HepG2 (cell line): ENCODE measurements around the gene FAM217B. TPM values are rescaled to one million over a fixed set of nuclear protein-coding genes. Genes with fewer than 3 reads are reported as not detected.
A peak's percentile ranks its signal among the peaks of the same experiment; 100 is the strongest.

Experiments used
- ATAC-seq: fragments of 200-7000 bp; cut with Tn5 transposase; 3 replicates; pipeline ENCODE4 v1.9.1; 2020; ENCODE audit warnings: mild to moderate bottlenecking, moderate library complexity
- BruUV-seq: library from RNA; stranded (reverse); fragments of 400-500 nt; replicated peaks from 2 replicates; lab custom pipeline; 2021; lab: Mats Ljungman, UMichigan
- CTCF ChIA-PET: fragments of 300-600 bp; formaldehyde crosslinking; extraction: SDS; loops from one replicate; lab custom pipeline; 2021; ENCODE audit warnings: low total read pairs, inconsistent platforms, low intra/inter-chr PET ratio; lab: Yijun Ruan, JAX
- POLR2A ChIA-PET: fragments of 350-600 bp; sonication (Branson Sonifier 250); formaldehyde crosslinking; loops from one replicate; lab custom pipeline; 2020; ENCODE audit warnings: antibody characterized with exemption, inconsistent platforms; lab: Yijun Ruan, JAX
- DNase-seq: peaks from one replicate; pipeline ENCODE4 v3.0.0-alpha.2; 2015; ENCODE audit warnings: low spot score
- FAIRE-seq: peaks from 3 replicates; lab custom pipeline; 2011; peaks lifted over from hg19 to GRCh38; lab: Jason Lieb, UNC
- H2AFZ ChIP-seq: one replicate; pipeline ENCODE4 v1.6.1; 2011; ENCODE audit warnings: low read length, inconsistent platforms
- H3K27ac ChIP-seq: fragments of 300-600 bp; 3 replicates; pipeline ENCODE4 v1.8.0; 2011; ENCODE audit warnings: mixed run types, mild to moderate bottlenecking, mixed read lengths, low read length, inconsistent platforms; ENCODE audit not compliant: insufficient read depth; ENCODE audit errors: extremely low read length
- H3K27me3 ChIP-seq, 2 experiments: fragments of 200-600 bp in 1 of 2; 2 replicates in 1 of 2; 3 replicates in 1 of 2; pipeline versions ENCODE4 v1.6.0 to v1.8.0; 2011; ENCODE audit warnings: low read length in 2 of 2, mild to moderate bottlenecking in 2 of 2, moderate library complexity in 2 of 2, inconsistent platforms in 1 of 2; ENCODE audit not compliant: insufficient read depth in 2 of 2, control insufficient read depth in 1 of 2
- H3K36me3 ChIP-seq, 2 experiments: fragments of 200-600 bp in 1 of 2; replicated peaks in 1 of 2; 2 replicates in 1 of 2; 3 replicates in 1 of 2; pipeline versions ENCODE4 v1.5.1 to v1.8.0; 2011; ENCODE audit warnings: low read length in 2 of 2, inconsistent platforms in 1 of 2; ENCODE audit not compliant: insufficient read depth in 2 of 2, control insufficient read depth in 1 of 2
- H3K4me1 ChIP-seq: 2 replicates; pipeline ENCODE4 v1.5.1; 2012; ENCODE audit warnings: low read length, inconsistent platforms; ENCODE audit not compliant: insufficient read depth
- H3K4me2 ChIP-seq: 2 replicates; pipeline ENCODE4 v1.6.0; 2011; ENCODE audit warnings: low read depth, low read length, inconsistent platforms
- H3K4me3 ChIP-seq, 3 experiments: fragments of 200-600 bp in 1 of 3; sonication (generic), shearing (Covaris generic) in 1 of 3; replicated peaks in 1 of 3; 2 replicates each; pipeline ENCODE4 v1.5.1; 2011 to 2016; ENCODE audit warnings: low read length in 3 of 3, inconsistent platforms in 2 of 3, low read depth in 2 of 3, mild to moderate bottlenecking in 2 of 3, control low read depth in 1 of 3, mixed read lengths in 1 of 3; ENCODE audit not compliant: insufficient read depth in 1 of 3
- H3K79me2 ChIP-seq: one replicate; pipeline ENCODE4 v1.6.1; 2011; ENCODE audit warnings: low read length, inconsistent platforms; ENCODE audit not compliant: insufficient read depth
- H3K9ac ChIP-seq: 2 replicates; pipeline ENCODE4 v1.6.0; 2011; ENCODE audit warnings: mild to moderate bottlenecking, low read depth, low read length, inconsistent platforms; ENCODE audit not compliant: insufficient read depth
- H3K9me3 ChIP-seq: 2 replicates; pipeline ENCODE4 v1.5.1; 2012; ENCODE audit warnings: mild to moderate bottlenecking, low read length
- H4K20me1 ChIP-seq: 2 replicates; pipeline ENCODE4 v1.6.0; 2011; ENCODE audit warnings: inconsistent platforms, mild to moderate bottlenecking, low read length, moderate library complexity; ENCODE audit not compliant: insufficient read depth
- ASH2L ChIP-seq: fragments of 300-600, 200-600 bp; sonication (generic); IDR thresholded peaks from 2 replicates; pipeline ENCODE4 v1.7.0; 2017; ENCODE audit warnings: low read depth, mild to moderate bottlenecking, moderate library complexity, mixed read lengths, low read length; ENCODE audit not compliant: insufficient read length
- GATA4 ChIP-seq: sonication (generic); IDR thresholded peaks from 2 replicates; pipeline ENCODE4 v1.6.1; 2016; ENCODE audit warnings: antibody characterized with exemption, low read depth, borderline replicate concordance
- NR1H2 ChIP-seq: sonication (generic); formaldehyde crosslinking; IDR thresholded peaks from 2 replicates; pipeline ENCODE4 v1.8.1; 2022; ENCODE audit warnings: low read depth, missing genetic modification reagents, borderline replicate concordance
- SIN3A ChIP-seq: IDR thresholded peaks from 2 replicates; pipeline ENCODE4 v1.6.1; 2011; ENCODE audit warnings: low read depth, mild to moderate bottlenecking, control low read depth, low read length, borderline replicate concordance
- TAF15 ChIP-seq: fragments of 200-400 bp; formaldehyde crosslinking; IDR thresholded peaks from one replicate; pipeline ENCODE4 v1.6.1; 2018; ENCODE audit warnings: mild to moderate bottlenecking, low read depth, low read length; ENCODE audit not compliant: poor library complexity, severe bottlenecking
- TCF7L2 ChIP-seq: IDR thresholded peaks from 2 replicates; pipeline ENCODE4 v1.6.1; 2011; ENCODE audit warnings: mild to moderate bottlenecking, low read depth, low read length, moderate library complexity
- ZNF362 ChIP-seq: sonication (generic); formaldehyde crosslinking; IDR thresholded peaks from 2 replicates; pipeline ENCODE4 v1.4.0; 2020; ENCODE audit warnings: missing genetic modification reagents, mild to moderate bottlenecking, borderline replicate concordance
- ZNF674 ChIP-seq: sonication (generic); formaldehyde crosslinking; IDR thresholded peaks from 2 replicates; pipeline ENCODE4 v1.5.0; 2020; ENCODE audit warnings: low read depth, mild to moderate bottlenecking, missing genetic modification reagents
- WGBS: methylation state at CpG from one replicate; pipeline ENCODE4 v1.1.6; 2017; ENCODE audit warnings: low lambda C conversion rate; 5-methylcytosine and 5-hydroxymethylcytosine counted together
- in situ Hi-C: cut with HindIII; loops from 2 replicates; pipeline ENCODE4 v1.10.0; 2017; ENCODE audit warnings: low pct_unique_long_range_greater_than_20kb; ENCODE audit not compliant: extremely low pct_ligation_motif_present
- intact Hi-C: fragments of 100-400 bp; cut with micrococcal nuclease; formaldehyde crosslinking; loops from one replicate; pipeline ENCODE4 v1.10.0; 2022; ENCODE audit not compliant: unreplicated experiment
- polyA plus RNA-seq, 8 experiments: library from polyadenylated mRNA; depleted of rRNA in 3 of 8; stranded (reverse) in 7 of 8; unstranded in 1 of 8; fragments of >200 nt; fragmentation: Illumina TruSeq in 4 of 8; extraction: Trizol in 4 of 8; gene quantifications; 2 replicates each; pipeline versions ENCODE4 v1.2.1 to v1.2.3, GENCODE V29; 2011 to 2016; ENCODE audit warnings: low read depth in 4 of 8, missing spikeins in 1 of 8, mixed read lengths in 1 of 8; ENCODE audit not compliant: insufficient read depth in 1 of 8
- total RNA-seq, 5 experiments: library from RNA; depleted of rRNA; stranded (reverse); fragments of >200 nt; fragmentation: Illumina TruSeq; extraction: Trizol; gene quantifications; 2 replicates each; pipeline ENCODE4 v1.2.3, GENCODE V29; 2016; ENCODE audit warnings: low read depth in 1 of 5
- TF ChIP-seq, protein P1 (sequence below): sonication (generic); formaldehyde crosslinking; IDR thresholded peaks from 2 replicates; pipeline ENCODE4 v1.5.1; 2020; ENCODE audit warnings: mild to moderate bottlenecking, missing genetic modification reagents, moderate library complexity
- TF ChIP-seq, protein P2 (sequence below): sonication (generic); formaldehyde crosslinking; IDR thresholded peaks from 2 replicates; pipeline ENCODE4 v1.4.0; 2020; ENCODE audit warnings: missing genetic modification reagents
- TF ChIP-seq, protein P3 (sequence below): IDR thresholded peaks from 2 replicates; pipeline ENCODE4 v1.6.1; 2012; ENCODE audit warnings: low read depth, low read length, improper control_type of control experiment

The FAM217B gene
- total and polyA plus RNA-seq, 2 of the 13 experiments (the other 11 are each of a cell fraction or from before 2014, with no cell fraction given), result 11.1 to 14.3 TPM

DNA sequence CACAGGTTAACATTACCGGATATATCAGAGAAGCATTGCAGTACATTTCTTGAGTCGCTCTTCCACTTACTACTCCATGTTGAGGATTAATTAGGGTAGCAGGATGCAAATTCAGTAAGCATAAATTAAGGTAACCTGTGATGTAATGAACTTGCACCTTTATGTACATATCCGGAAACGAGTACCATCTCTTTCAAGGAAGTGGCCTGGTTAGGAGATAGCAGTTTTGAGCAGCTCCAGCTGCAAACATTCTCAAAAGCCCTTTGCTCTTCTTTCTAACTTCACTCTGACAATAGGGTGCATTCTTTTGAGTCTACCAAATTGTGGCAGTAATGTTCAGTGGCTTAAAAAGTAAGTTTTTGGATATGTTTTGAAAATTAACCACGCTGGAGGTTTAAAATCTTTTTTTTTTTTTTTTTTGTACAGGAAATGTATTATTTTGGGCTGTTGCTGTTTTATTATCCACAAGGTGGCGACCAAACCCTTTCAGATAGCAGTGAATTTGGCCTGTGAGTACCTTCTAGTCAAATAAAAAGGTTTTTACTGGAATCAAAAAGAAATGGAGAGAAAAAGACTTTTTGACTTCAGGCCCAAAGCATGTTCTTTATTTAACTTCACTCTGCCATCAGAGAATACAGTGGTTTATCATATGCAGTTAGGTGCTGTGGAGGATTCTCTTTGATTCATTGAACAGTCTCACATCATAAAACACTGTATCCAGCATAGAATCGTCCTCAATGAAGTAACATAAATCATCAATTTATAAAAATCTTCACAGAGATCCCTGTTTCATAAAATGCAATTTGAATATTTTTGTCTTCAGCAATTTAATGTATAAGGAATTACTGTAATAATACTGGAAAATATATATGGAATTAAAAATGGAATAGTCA lies 8.9 kb downstream of the FAM217B start:
- no peak overlapping the region for H3K4me2 ChIP-seq
- H2AFZ ChIP-seq, result no peak overlapping the region
- ChIA-PET POLR2A (interaction anchor here (1.3 kb wide), 1 partner anchor 9 kb away, joined by 10 read pairs; the partner anchor contains the start of genes FAM217B and PPP1R3D), CTCF (interaction anchor here (0.8 to 1.8 kb wide), 2 partner anchors 15 to 101 kb away, joined by 4 to 5 read pairs; no protein-coding TSS in a partner anchor)
- no peaks in the 10 kb centered on the region for H3K4me1 ChIP-seq
- H3K9me3 ChIP-seq, result no peaks in the 10 kb centered on the region
- H3K27ac ChIP-seq, result no peak overlapping the region
- in situ Hi-C loops, result no loop called here
- H3K4me3 ChIP-seq, result no peak overlapping the region
- intact Hi-C loops, result loop anchor here (1.0 kb wide), 1 partner anchor 101 kb away; no protein-coding TSS in a partner anchor
- H3K36me3 ChIP-seq, result peaks cover 8 to 12% of the 10 kb centered on the region in 2 experiments; a peak in 4 of 5 replicates
- no peaks in the 10 kb centered on the region for H4K20me1 ChIP-seq
- 54% methylated on average over 7 of the region's 7 CpGs for WGBS
- no peaks in the 10 kb centered on the region for H3K27me3 ChIP-seq
- H3K9ac ChIP-seq, result no peak overlapping the region
- FAIRE-seq, result peak; percentile 48
- DNase-seq, result peak; percentile 63
- ATAC-seq, result peak; percentile 69
- H3K79me2 ChIP-seq, result no peaks in the 10 kb centered on the region
- no TSS peak for BruUV-seq
- peak; percentile 61 for TF ChIP-seq ZNF362
- no peak for TF ChIP-seq TAF15
- no peak for TF ChIP-seq TCF7L2
- TF ChIP-seq, protein P1, sequence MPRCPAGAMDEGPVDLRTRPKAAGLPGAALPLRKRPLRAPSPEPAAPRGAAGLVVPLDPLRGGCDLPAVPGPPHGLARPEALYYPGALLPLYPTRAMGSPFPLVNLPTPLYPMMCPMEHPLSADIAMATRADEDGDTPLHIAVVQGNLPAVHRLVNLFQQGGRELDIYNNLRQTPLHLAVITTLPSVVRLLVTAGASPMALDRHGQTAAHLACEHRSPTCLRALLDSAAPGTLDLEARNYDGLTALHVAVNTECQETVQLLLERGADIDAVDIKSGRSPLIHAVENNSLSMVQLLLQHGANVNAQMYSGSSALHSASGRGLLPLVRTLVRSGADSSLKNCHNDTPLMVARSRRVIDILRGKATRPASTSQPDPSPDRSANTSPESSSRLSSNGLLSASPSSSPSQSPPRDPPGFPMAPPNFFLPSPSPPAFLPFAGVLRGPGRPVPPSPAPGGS, result no peak
- TF ChIP-seq, protein P2, sequence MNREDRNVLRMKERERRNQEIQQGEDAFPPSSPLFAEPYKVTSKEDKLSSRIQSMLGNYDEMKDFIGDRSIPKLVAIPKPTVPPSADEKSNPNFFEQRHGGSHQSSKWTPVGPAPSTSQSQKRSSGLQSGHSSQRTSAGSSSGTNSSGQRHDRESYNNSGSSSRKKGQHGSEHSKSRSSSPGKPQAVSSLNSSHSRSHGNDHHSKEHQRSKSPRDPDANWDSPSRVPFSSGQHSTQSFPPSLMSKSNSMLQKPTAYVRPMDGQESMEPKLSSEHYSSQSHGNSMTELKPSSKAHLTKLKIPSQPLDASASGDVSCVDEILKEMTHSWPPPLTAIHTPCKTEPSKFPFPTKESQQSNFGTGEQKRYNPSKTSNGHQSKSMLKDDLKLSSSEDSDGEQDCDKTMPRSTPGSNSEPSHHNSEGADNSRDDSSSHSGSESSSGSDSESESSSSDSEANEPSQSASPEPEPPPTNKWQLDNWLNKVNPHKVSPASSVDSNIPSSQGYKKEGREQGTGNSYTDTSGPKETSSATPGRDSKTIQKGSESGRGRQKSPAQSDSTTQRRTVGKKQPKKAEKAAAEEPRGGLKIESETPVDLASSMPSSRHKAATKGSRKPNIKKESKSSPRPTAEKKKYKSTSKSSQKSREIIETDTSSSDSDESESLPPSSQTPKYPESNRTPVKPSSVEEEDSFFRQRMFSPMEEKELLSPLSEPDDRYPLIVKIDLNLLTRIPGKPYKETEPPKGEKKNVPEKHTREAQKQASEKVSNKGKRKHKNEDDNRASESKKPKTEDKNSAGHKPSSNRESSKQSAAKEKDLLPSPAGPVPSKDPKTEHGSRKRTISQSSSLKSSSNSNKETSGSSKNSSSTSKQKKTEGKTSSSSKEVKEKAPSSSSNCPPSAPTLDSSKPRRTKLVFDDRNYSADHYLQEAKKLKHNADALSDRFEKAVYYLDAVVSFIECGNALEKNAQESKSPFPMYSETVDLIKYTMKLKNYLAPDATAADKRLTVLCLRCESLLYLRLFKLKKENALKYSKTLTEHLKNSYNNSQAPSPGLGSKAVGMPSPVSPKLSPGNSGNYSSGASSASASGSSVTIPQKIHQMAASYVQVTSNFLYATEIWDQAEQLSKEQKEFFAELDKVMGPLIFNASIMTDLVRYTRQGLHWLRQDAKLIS (CRISPR knock-in tag), result no peak
- no peak for TF ChIP-seq ZNF674
- no peak for TF ChIP-seq GATA4
- no peak for TF ChIP-seq ASH2L
- TF ChIP-seq, protein P3, sequence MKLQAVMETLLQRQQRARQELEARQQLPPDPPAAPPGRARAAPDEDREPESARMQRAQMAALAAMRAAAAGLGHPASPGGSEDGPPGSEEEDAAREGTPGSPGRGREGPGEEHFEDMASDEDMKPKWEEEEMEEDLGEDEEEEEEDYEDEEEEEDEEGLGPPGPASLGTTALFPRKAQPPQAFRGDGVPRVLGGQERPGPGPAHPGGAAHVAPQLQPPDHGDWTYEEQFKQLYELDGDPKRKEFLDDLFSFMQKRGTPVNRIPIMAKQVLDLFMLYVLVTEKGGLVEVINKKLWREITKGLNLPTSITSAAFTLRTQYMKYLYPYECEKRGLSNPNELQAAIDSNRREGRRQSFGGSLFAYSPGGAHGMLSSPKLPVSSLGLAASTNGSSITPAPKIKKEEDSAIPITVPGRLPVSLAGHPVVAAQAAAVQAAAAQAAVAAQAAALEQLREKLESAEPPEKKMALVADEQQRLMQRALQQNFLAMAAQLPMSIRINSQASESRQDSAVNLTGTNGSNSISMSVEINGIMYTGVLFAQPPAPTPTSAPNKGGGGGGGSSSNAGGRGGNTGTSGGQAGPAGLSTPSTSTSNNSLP, result peak; percentile 94
- no peak for TF ChIP-seq SIN3A
- no peak for TF ChIP-seq NR1H2 (CRISPR knock-in tag)
